ENCODE measurements around the gene GABARAP.

GABARAP gene

DNA sequence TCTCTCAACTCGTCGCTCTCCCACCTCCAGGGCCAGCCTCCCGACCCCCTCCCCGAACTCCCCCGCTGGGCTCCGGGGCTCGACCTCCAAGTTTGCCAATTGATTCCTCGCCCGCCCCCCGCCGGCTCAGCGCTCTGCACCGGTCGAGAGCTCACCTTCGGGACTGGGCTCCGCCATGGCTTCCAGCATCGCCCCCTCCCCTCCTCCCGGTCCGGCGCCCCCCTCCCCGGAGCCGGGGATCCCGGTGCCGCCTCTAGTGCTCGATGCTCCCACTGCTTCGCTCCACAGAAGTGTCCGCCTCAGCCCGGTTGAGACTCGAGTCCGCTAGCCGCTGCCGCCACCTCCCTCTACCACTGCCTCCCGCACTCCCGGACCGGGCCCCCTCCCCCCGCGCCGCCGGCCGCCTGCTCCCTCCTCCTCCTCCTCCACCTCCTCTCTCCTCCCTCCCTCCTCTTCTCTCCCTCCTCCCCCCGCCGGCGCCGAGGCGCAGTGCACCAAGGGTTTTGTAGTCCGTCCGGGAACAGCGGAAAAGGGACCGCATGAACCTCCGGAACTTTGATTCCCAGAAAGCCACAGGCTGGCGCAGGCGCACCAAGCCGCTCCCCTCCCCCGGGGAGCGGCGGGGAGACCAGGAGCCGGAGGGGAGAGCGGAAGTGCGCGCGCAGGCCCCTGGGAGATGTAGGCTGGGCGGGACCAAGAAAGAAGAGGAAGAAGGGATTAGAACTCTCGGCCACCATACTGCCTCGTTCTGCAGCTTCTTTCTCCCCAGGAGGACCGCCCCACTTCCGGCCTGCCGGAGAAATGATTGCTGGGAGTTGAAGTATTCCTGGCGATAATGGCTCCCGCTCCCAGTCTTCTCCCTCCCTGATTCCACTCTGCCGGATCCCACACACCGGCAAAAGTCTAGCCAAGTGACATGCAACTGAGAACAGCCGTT is 2.9 kb downstream of the GABARAP start, which contains the start of gene PHF23 (continued):
- no peak for TF ChIP-seq ZNF548 (tag by site-specific recombination; IDR thresholded peaks at IDR 0.05)
- no peak for TF ChIP-seq ZNF560 (tag by site-specific recombination; IDR thresholded peaks at IDR 0.05; ENCODE audit: borderline replicate concordance)
- TF ChIP-seq TCF7L2 (IDR thresholded peaks at IDR 0.05; ENCODE audit: borderline replicate concordance, low read depth, low read length) = no peak
- TF ChIP-seq ZNF501 (tag by site-specific recombination; IDR thresholded peaks at IDR 0.05) = peak; percentile 37; the same call in 1 of the 2 replicates
- no peak for TF ChIP-seq ZNF433 (tag by site-specific recombination; IDR thresholded peaks at IDR 0.05; ENCODE audit: low read depth)
- TF ChIP-seq ZNF585B (tag by site-specific recombination; IDR thresholded peaks at IDR 0.05) = no peak
- TF ChIP-seq GLIS2 (tag by site-specific recombination; IDR thresholded peaks at IDR 0.05) = peak; percentile 87
- TF ChIP-seq ZNF274 (IDR thresholded peaks at IDR 0.05; ENCODE audit: low read length) = no peak
- TF ChIP-seq ZNF274 (tag by site-specific recombination; IDR thresholded peaks at IDR 0.05; ENCODE audit: borderline replicate concordance) = no peak
- no peak for TF ChIP-seq TSHZ1 (tag by site-specific recombination; IDR thresholded peaks at IDR 0.05; ENCODE audit: borderline replicate concordance)
- TF ChIP-seq SCRT1 (tag by site-specific recombination; IDR thresholded peaks at IDR 0.05; ENCODE audit: borderline replicate concordance) = no peak
- peak; percentile 90; the same call in 1 of the 2 replicates for TF ChIP-seq ZNF561 (tag by site-specific recombination; IDR thresholded peaks at IDR 0.05; ENCODE audit: borderline replicate concordance)
- no peak for TF ChIP-seq ZNF660 (tag by site-specific recombination; IDR thresholded peaks at IDR 0.05)
- TF ChIP-seq, protein P1, sequence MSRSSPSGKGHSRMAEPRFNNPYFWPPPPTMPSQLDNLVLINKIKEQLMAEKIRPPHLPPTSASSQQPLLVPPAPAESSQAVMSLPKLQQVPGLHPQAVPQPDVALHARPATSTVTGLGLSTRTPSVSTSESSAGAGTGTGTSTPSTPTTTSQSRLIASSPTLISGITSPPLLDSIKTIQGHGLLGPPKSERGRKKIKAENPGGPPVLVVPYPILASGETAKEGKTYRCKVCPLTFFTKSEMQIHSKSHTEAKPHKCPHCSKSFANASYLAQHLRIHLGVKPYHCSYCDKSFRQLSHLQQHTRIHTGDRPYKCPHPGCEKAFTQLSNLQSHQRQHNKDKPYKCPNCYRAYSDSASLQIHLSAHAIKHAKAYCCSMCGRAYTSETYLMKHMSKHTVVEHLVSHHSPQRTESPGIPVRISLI (tag by site-specific recombination; IDR thresholded peaks at IDR 0.05) = no peak
- TF ChIP-seq, protein P2, sequence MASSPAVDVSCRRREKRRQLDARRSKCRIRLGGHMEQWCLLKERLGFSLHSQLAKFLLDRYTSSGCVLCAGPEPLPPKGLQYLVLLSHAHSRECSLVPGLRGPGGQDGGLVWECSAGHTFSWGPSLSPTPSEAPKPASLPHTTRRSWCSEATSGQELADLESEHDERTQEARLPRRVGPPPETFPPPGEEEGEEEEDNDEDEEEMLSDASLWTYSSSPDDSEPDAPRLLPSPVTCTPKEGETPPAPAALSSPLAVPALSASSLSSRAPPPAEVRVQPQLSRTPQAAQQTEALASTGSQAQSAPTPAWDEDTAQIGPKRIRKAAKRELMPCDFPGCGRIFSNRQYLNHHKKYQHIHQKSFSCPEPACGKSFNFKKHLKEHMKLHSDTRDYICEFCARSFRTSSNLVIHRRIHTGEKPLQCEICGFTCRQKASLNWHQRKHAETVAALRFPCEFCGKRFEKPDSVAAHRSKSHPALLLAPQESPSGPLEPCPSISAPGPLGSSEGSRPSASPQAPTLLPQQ (tag by site-specific recombination; IDR thresholded peaks at IDR 0.05) = no peak
- no peak for TF ChIP-seq ZNF48 (tag by site-specific recombination; IDR thresholded peaks at IDR 0.05)
- no peak for TF ChIP-seq SALL2 (tag by site-specific recombination; IDR thresholded peaks at IDR 0.05; ENCODE audit: borderline replicate concordance)
- no peak for TF ChIP-seq SETDB1 (IDR thresholded peaks at IDR 0.05; ENCODE audit: insufficient read length, low read length)
- no peak for TF ChIP-seq ZSCAN5A (tag by site-specific recombination; IDR thresholded peaks at IDR 0.05)
- TF ChIP-seq ZNF701 (tag by site-specific recombination; IDR thresholded peaks at IDR 0.05) = no peak
- TF ChIP-seq HOXA7 (CRISPR knock-in tag; IDR thresholded peaks at IDR 0.05; ENCODE audit: borderline replicate concordance) = no peak
- TF ChIP-seq ZBTB7A (tag by site-specific recombination; IDR thresholded peaks at IDR 0.05; ENCODE audit: low read depth) = no peak
- TF ChIP-seq ZNF335 (tag by site-specific recombination; conservative IDR thresholded peaks at IDR 0.05) = peak; percentile 79
- no peak for TF ChIP-seq ZNF24 (tag by site-specific recombination; IDR thresholded peaks at IDR 0.05)
- TF ChIP-seq YY1 (tag by site-specific recombination; IDR thresholded peaks at IDR 0.05) = peak; percentile 63; the same call in 1 of the 2 replicates
- TF ChIP-seq ZNF114 (tag by site-specific recombination; IDR thresholded peaks at IDR 0.05) = no peak
- peak; percentile 99 for TF ChIP-seq ZNF341 (tag by site-specific recombination; IDR thresholded peaks at IDR 0.05; ENCODE audit: low read depth)
- peak; percentile 78 for TF ChIP-seq ZNF600 (tag by site-specific recombination; IDR thresholded peaks at IDR 0.05)
- no peak for TF ChIP-seq REST (tag by site-specific recombination; IDR thresholded peaks at IDR 0.05)
